Measurements from ENCODE around the gene TEK.

The TEK gene

DNA sequence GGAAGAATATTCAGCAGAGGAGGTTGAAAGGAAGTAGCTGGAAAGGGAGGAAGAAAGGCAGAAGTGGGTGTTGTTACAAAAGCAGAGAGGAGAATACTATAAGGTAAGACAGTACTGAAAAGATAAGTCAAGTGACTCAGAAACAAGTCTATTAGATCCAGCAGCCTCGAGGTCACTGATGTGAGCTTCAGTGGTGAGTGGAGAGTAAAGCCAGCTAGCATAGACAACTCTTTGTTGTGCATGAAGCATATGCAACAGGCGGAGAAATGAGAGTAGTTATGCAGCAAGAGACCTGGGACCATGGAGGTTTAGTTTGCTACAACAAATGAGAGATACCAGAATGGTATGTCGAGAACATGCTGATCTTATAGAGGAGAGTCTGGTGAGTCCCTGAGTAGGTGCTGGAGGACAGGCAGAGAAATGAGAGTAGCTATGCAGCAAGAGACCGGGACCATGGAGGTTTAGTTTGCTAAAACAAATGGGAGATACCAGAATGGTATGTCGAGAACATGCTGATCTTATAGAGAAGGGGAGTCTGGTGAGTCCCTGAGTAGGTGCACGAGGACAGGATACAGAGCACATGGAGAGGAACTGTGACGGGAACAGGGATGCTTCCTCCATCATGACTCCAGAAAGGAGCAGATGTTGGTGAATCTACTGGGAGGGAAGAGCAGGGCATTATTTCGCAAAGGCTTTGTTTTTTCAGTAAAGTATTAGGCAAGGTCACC, 151.9 kb downstream of the TEK start:
- DNase-seq (ENCODE audit: low read depth in 1 of 2, low spot score in 1 of 2): no peak
- H3K27ac ChIP-seq (replicated peaks): no peak overlapping the region
- TF ChIP-seq, protein P1, sequence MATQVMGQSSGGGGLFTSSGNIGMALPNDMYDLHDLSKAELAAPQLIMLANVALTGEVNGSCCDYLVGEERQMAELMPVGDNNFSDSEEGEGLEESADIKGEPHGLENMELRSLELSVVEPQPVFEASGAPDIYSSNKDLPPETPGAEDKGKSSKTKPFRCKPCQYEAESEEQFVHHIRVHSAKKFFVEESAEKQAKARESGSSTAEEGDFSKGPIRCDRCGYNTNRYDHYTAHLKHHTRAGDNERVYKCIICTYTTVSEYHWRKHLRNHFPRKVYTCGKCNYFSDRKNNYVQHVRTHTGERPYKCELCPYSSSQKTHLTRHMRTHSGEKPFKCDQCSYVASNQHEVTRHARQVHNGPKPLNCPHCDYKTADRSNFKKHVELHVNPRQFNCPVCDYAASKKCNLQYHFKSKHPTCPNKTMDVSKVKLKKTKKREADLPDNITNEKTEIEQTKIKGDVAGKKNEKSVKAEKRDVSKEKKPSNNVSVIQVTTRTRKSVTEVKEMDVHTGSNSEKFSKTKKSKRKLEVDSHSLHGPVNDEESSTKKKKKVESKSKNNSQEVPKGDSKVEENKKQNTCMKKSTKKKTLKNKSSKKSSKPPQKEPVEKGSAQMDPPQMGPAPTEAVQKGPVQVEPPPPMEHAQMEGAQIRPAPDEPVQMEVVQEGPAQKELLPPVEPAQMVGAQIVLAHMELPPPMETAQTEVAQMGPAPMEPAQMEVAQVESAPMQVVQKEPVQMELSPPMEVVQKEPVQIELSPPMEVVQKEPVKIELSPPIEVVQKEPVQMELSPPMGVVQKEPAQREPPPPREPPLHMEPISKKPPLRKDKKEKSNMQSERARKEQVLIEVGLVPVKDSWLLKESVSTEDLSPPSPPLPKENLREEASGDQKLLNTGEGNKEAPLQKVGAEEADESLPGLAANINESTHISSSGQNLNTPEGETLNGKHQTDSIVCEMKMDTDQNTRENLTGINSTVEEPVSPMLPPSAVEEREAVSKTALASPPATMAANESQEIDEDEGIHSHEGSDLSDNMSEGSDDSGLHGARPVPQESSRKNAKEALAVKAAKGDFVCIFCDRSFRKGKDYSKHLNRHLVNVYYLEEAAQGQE (IDR thresholded peaks at IDR 0.05; ENCODE audit: insufficient replicate concordance, low read depth): no peak
- TF ChIP-seq SPI1 (IDR thresholded peaks at IDR 0.05; ENCODE audit: borderline replicate concordance, low read depth) (no peak), POLR2AphosphoS5 (IDR thresholded peaks at IDR 0.05; ENCODE audit: low read depth) (no peak), GABPA (IDR thresholded peaks at IDR 0.05; ENCODE audit: low read depth) (no peak)
- TF ChIP-seq, protein P2, sequence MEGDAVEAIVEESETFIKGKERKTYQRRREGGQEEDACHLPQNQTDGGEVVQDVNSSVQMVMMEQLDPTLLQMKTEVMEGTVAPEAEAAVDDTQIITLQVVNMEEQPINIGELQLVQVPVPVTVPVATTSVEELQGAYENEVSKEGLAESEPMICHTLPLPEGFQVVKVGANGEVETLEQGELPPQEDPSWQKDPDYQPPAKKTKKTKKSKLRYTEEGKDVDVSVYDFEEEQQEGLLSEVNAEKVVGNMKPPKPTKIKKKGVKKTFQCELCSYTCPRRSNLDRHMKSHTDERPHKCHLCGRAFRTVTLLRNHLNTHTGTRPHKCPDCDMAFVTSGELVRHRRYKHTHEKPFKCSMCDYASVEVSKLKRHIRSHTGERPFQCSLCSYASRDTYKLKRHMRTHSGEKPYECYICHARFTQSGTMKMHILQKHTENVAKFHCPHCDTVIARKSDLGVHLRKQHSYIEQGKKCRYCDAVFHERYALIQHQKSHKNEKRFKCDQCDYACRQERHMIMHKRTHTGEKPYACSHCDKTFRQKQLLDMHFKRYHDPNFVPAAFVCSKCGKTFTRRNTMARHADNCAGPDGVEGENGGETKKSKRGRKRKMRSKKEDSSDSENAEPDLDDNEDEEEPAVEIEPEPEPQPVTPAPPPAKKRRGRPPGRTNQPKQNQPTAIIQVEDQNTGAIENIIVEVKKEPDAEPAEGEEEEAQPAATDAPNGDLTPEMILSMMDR (IDR thresholded peaks at IDR 0.05; ENCODE audit: insufficient read depth, low read length): no peak
- no peak overlapping the region for H3K4me3 ChIP-seq (replicated peaks; ENCODE audit: insufficient read depth, low read length)
- no peaks in the 10 kb centered on the region for H3K27me3 ChIP-seq (ENCODE audit: insufficient read depth, poor library complexity, severe bottlenecking)

DNA sequence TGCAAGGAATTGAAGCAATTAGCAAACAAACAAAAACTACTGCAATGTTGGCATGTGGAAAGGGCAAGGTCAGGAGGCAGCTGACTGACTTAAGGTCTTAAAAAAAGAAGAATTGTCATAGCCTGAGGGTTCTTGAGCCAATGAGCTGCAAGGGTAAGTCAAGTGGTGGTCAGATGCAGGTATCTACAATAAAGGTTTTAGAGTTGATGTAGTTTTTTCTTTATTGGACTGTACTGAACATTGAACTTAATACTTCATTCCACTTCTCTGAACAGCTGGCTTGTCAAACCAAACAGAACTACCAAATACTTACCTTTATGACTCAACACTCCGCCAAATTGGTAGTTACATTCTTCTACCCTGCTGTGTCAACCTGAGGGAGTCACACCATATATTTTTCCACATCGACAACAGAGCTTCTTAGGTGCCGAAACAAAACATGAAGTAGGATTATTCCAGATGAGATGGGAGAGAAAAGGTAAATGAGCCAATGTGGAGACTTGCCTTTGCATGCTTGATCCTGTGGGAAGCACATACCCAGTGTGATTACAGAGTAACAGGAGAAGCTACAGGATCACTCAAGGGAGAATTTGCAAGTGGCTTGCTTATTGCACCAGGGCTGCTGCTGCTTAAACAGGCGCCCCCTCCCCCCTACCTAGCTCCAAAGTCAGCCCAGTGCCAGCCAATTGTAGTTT, 152.6 kb downstream of the TEK start:
- TF ChIP-seq POLR2AphosphoS5 (IDR thresholded peaks at IDR 0.05; ENCODE audit: low read depth) (no peak), SPI1 (IDR thresholded peaks at IDR 0.05; ENCODE audit: borderline replicate concordance, low read depth) (no peak), GABPA (IDR thresholded peaks at IDR 0.05; ENCODE audit: low read depth) (no peak)
- TF ChIP-seq, protein P2 (IDR thresholded peaks at IDR 0.05; ENCODE audit: insufficient read depth, low read length): no peak
- TF ChIP-seq, protein P1 (IDR thresholded peaks at IDR 0.05; ENCODE audit: insufficient replicate concordance, low read depth): no peak
- no peak overlapping the region for H3K4me3 ChIP-seq (replicated peaks; ENCODE audit: insufficient read depth, low read length)
- no peak overlapping the region for H3K27ac ChIP-seq (replicated peaks)
- no peak for DNase-seq (ENCODE audit: low read depth in 1 of 2, low spot score in 1 of 2)
- no peaks in the 10 kb centered on the region for H3K27me3 ChIP-seq (ENCODE audit: insufficient read depth, poor library complexity, severe bottlenecking)

DNA sequence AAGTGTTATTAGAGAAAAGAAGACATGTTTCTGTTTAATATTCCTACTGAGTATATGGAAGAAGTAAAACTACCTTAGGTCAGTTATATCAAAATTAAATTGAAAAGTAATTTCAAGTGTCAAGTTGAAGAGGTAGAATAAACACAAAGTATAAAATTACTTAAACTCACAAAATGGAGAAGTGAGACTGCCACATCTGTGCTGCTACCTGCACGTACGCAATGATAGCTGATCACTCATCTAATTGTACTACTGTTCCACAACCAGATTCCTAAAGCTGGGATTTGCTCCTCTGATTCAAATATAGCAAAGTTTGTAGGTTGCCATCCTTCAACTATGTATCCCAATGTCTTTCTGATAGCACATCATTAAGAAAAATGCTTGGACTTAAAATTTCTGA, 163.1 kb downstream of the TEK start:
- Histone ChIP-seq H3K27me3 (ENCODE audit: insufficient read depth, poor library complexity, severe bottlenecking) (no peaks in the 10 kb centered on the region), H3K4me3 (replicated peaks; ENCODE audit: insufficient read depth, low read length) (no peak overlapping the region), H3K27ac (replicated peaks) (no peak overlapping the region)
- no peak for TF ChIP-seq GABPA (IDR thresholded peaks at IDR 0.05; ENCODE audit: low read depth)
- TF ChIP-seq, protein P2 (IDR thresholded peaks at IDR 0.05; ENCODE audit: insufficient read depth, low read length): no peak
- no peak for TF ChIP-seq SPI1 (IDR thresholded peaks at IDR 0.05; ENCODE audit: borderline replicate concordance, low read depth)
- TF ChIP-seq POLR2AphosphoS5 (IDR thresholded peaks at IDR 0.05; ENCODE audit: low read depth): no peak
- TF ChIP-seq, protein P1 (IDR thresholded peaks at IDR 0.05; ENCODE audit: insufficient replicate concordance, low read depth): no peak
- DNase-seq (ENCODE audit: low read depth in 1 of 2, low spot score in 1 of 2): no peak
